Psoas muscle (tissue), 8 donors: ENCODE data around the gene TLE3. TPM values are rescaled to one million over a fixed set of nuclear protein-coding genes. Genes with fewer than 3 reads are reported as not detected.
A peak's percentile ranks its signal among the peaks of the same experiment; 100 is the strongest.

ENCODE experiments used
- ATAC-seq, 4 donors: fragments of 200-7000 bp; cut with Tn5 transposase; one replicate each; pipeline ENCODE4 v1.9.1; 2020; ENCODE audit warnings: moderate library complexity in 3 of 4, mild to moderate bottlenecking in 2 of 4
- DNase-seq, 2 donors: peaks; one replicate each; pipeline ENCODE4 v3.0.0-alpha.2; 2020
- H3K27ac ChIP-seq: fragments of 200-600 bp; one replicate; pipeline ENCODE4 v1.8.0; 2022
- H3K27me3 ChIP-seq, 3 donors: fragments of 200-600 bp in 1 of 3; one replicate each; pipeline versions ENCODE4 v1.6.1 to v1.8.0; 2013 to 2022; ENCODE audit warnings: low read length in 2 of 3, mild to moderate bottlenecking in 2 of 3, moderate library complexity in 1 of 3; ENCODE audit not compliant: insufficient read depth in 3 of 3
- H3K36me3 ChIP-seq, 2 donors: fragments of 200-600 bp in 1 of 2; one replicate each; pipeline versions ENCODE4 v1.6.1 to v1.8.0; 2013 to 2022; ENCODE audit warnings: low read depth in 1 of 2, mild to moderate bottlenecking in 1 of 2, moderate library complexity in 1 of 2; ENCODE audit not compliant: insufficient read depth in 1 of 2
- H3K4me1 ChIP-seq: fragments of 200-600 bp; one replicate; pipeline ENCODE4 v1.8.0; 2022
- H3K4me3 ChIP-seq: fragments of 200-600 bp; one replicate; pipeline ENCODE4 v1.8.0; 2022; ENCODE audit warnings: mild to moderate bottlenecking
- H3K9me3 ChIP-seq: fragments of 200-600 bp; one replicate; pipeline ENCODE4 v1.8.0; 2022
- CTCF ChIP-seq: fragments of 200-600 bp; IDR thresholded peaks from one replicate; pipeline ENCODE4 v1.8.0; 2022; ENCODE audit warnings: antibody characterized with exemption
- WGBS, 3 donors: extraction: QIAGEN DNeasy Blood & Tissue Kit; methylation state at CpG; one replicate each; pipeline versions ENCODE4 v1.1.6 to v1.1.7; 2013; 5-methylcytosine and 5-hydroxymethylcytosine counted together
- intact Hi-C, 2 donors: fragments of 100-400 bp; cut with DNase I; formaldehyde crosslinking; loops; one replicate each; pipeline versions ENCODE4 v1.11.0 to v1.14.2; 2022
- polyA plus RNA-seq, 3 donors: library from polyadenylated mRNA; stranded (reverse); fragments of 200-250 nt; gene quantifications; one replicate each; pipeline ENCODE4 v1.2.3, GENCODE V29; 2013
- total RNA-seq, 4 donors: library from RNA; stranded (reverse); fragmentation: NEBNext Ultra II Directional in 2 of 4; extraction: Animal tissue kit (Norgen Biotek cat#: 25700) in 2 of 4; gene quantifications; one replicate each; pipeline versions ENCODE4 v1.2.1 to v1.2.4, GENCODE V29; 2021 to 2023
- donor health status: healthy with polysubstance abuse.
- donor health status: DM: no; HTN: no; CAD: no; lungs with moderate emphysema.
- donor health status: Bipolar disorder and iron deficiency.
- donor health status: healthy.
- donor health status: DM: yes; HTN: yes; CAD: no.
- donor health status: DM: no; HTN: no; CAD: no.
- donor health status: DM: no; HTN: no; CAD: no.
- donor health status: DM: yes; HTN: yes; CAD: no.

Gene TLE3
- total and polyA plus RNA-seq, 7 donors: 4.3 to 59.9 (median 10.8) TPM

DNA sequence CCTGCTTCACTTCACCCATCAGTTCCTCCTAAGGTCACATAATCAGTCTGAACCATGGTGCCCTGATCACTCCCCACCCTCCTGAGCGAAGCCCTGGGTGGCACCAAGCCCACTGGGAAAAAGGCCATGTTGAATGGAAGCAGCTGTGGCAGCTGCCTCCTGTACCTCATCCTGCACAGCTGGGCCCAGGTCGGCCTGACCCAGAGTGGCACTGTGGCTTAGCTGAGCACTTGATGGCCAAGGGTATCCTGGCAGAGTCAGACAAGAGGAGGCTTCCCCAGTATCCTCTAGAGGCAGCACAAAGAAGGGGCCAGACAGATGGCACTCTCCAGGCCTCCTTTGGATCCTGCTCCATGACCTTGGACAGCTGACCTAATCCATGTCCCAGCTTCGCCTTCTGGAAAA, 68.4 kb downstream of the TLE3 start:
- 53 to 75% (median 63%) methylated on average over 3 of the region's 3 CpGs for WGBS, 3 donors
- ATAC-seq (peak; percentile 26 to 61 (median 47)), DNase-seq (no peak)
- Histone ChIP-seq H3K4me3 (no peak overlapping the region), H3K9me3 (no peaks in the 10 kb centered on the region), H3K4me1 (peaks cover 11% of the 10 kb centered on the region), H3K36me3 (no peaks in the 10 kb centered on the region), H3K27me3 (peaks cover 0 to 15% (median 0%) of the 10 kb centered on the region in 3 donors), H3K27ac (no peak overlapping the region)
- TF ChIP-seq CTCF: no peak
- intact Hi-C loops: no loop called here

GRCh38 chr15:70027518-70027917, 70.2 kb downstream of the TLE3 start:
- H3K27ac ChIP-seq: no peak overlapping the region
- H3K36me3 ChIP-seq: no peaks in the 10 kb centered on the region
- DNase-seq: no peak
- no peak for TF ChIP-seq CTCF
- no peaks in the 10 kb centered on the region for H3K9me3 ChIP-seq
- WGBS, 3 donors: 86 to 91% (median 90%) methylated on average over 1 of the region's 1 CpG
- peaks cover 18% of the 10 kb centered on the region for H3K4me1 ChIP-seq
- intact Hi-C loops: no loop called here
- no peak overlapping the region for H3K4me3 ChIP-seq
- ATAC-seq: no peak
- peaks cover 0 to 3% (median 0%) of the 10 kb centered on the region in 3 donors for H3K27me3 ChIP-seq

GRCh38 chr15:70026991-70027390, 70.7 kb downstream of the TLE3 start:
- no peak for TF ChIP-seq CTCF
- WGBS, 3 donors: 90 to 96% (median 94%) methylated on average over 5 of the region's 5 CpGs
- Histone ChIP-seq H3K4me1 (peaks cover 18% of the 10 kb centered on the region), H3K9me3 (no peaks in the 10 kb centered on the region), H3K27ac (no peak overlapping the region), H3K4me3 (no peak overlapping the region), H3K27me3 (no peaks in the 10 kb centered on the region), H3K36me3 (no peaks in the 10 kb centered on the region)
- intact Hi-C loops: no loop called here
- no peak for ATAC-seq
- no peak for DNase-seq

- WGBS, 3 donors: 40 to 54% (median 46%) methylated on average over 11 of the region's 11 CpGs
- no peak overlapping the region for H3K27ac ChIP-seq
These were observed 72.1 kb downstream of the TLE3 start for GRCh38 chr15:70025413-70026296.

More at GRCh38 chr15:70025413-70026296, 72.1 kb downstream of the TLE3 start:
- DNase-seq (peak in 1 of 2 donors; percentile 47), ATAC-seq (peak; percentile 34 to 55 (median 42))
- Histone ChIP-seq H3K36me3 (no peaks in the 10 kb centered on the region), H3K4me3 (no peak overlapping the region), H3K27me3 (no peaks in the 10 kb centered on the region), H3K4me1 (peaks cover 18% of the 10 kb centered on the region), H3K9me3 (no peaks in the 10 kb centered on the region)
- intact Hi-C loops: no loop called here
- TF ChIP-seq CTCF: no peak
